Osteoblast (primary cell): ENCODE data around the gene SKIC8. TPM values are rescaled to one million over a fixed set of nuclear protein-coding genes. Genes with fewer than 3 reads are reported as not detected.
A peak's percentile ranks its signal among the peaks of the same experiment; 100 is the strongest.

Experiments used
- DNase-seq: peaks from one replicate; pipeline ENCODE4 v3.0.0; 2011; ENCODE audit warnings: low spot score, mixed read lengths; ENCODE audit not compliant: insufficient read length; ENCODE audit errors: missing footprints
- H2AFZ ChIP-seq: 2 replicates; pipeline ENCODE4 v1.6.0; 2011; ENCODE audit warnings: mild to moderate bottlenecking, low read length
- H3K27ac ChIP-seq: 2 replicates; pipeline ENCODE4 v1.5.1; 2011; ENCODE audit warnings: mild to moderate bottlenecking, low read depth, low read length, moderate library complexity
- H3K27me3 ChIP-seq: 2 replicates; pipeline ENCODE4 v1.6.0; 2012; ENCODE audit warnings: mild to moderate bottlenecking, control low read depth, inconsistent platforms, low read length, moderate library complexity; ENCODE audit not compliant: insufficient read depth
- H3K36me3 ChIP-seq: 2 replicates; pipeline ENCODE4 v1.5.1; 2011; ENCODE audit warnings: mild to moderate bottlenecking, low read length, control low read depth, moderate library complexity; ENCODE audit not compliant: insufficient read depth
- H3K4me1 ChIP-seq: 2 replicates; pipeline ENCODE4 v1.5.1; 2011; ENCODE audit warnings: mild to moderate bottlenecking, low read length, control low read depth, moderate library complexity; ENCODE audit not compliant: insufficient read depth
- H3K4me2 ChIP-seq: 2 replicates; pipeline ENCODE4 v1.6.0; 2011; ENCODE audit warnings: mild to moderate bottlenecking, low read length; ENCODE audit not compliant: insufficient read depth
- H3K4me3 ChIP-seq: fragments of 200-600 bp; sonication (generic); 3 replicates; pipeline ENCODE4 v1.5.1; 2012; ENCODE audit warnings: mild to moderate bottlenecking, low read length, inconsistent platforms; ENCODE audit not compliant: insufficient read depth
- H3K79me2 ChIP-seq: 2 replicates; pipeline ENCODE4 v1.6.0; 2012; ENCODE audit warnings: mild to moderate bottlenecking, low read length, control low read depth, inconsistent platforms; ENCODE audit not compliant: insufficient read depth
- H3K9me3 ChIP-seq: 2 replicates; pipeline ENCODE4 v1.5.1; 2011; ENCODE audit warnings: low read depth, low read length, control low read depth
- H4K20me1 ChIP-seq: 2 replicates; pipeline ENCODE4 v1.6.0; 2012; ENCODE audit warnings: mild to moderate bottlenecking, low read length, control low read depth; ENCODE audit not compliant: insufficient read depth
- CTCF ChIP-seq: IDR thresholded peaks from 2 replicates; pipeline ENCODE4 v1.5.1; 2011; ENCODE audit warnings: mild to moderate bottlenecking, low read depth, low read length, moderate library complexity; ENCODE audit errors: extremely low read depth
- total RNA-seq: library from RNA; depleted of rRNA; stranded (reverse); fragments of >200 nt; gene quantifications from 2 replicates; pipeline ENCODE4 v1.2.3, GENCODE V29; 2012

SKIC8 gene
- total RNA-seq, 1 donor = 62.6 TPM

GRCh38 chr15:78244101-78244500 is 55.3 kb downstream of the SKIC8 start:
- DNase-seq = no peak
- H3K4me1 ChIP-seq = no peaks in the 10 kb centered on the region
- H3K79me2 ChIP-seq = no peaks in the 10 kb centered on the region
- H3K9me3 ChIP-seq = no peaks in the 10 kb centered on the region
- H3K27ac ChIP-seq = no peak overlapping the region
- no peaks in the 10 kb centered on the region for H3K36me3 ChIP-seq
- no peaks in the 10 kb centered on the region for H4K20me1 ChIP-seq
- H3K4me2 ChIP-seq = no peak overlapping the region
- no peaks in the 10 kb centered on the region for H3K27me3 ChIP-seq
- TF ChIP-seq CTCF = no peak
- H3K4me3 ChIP-seq = no peak overlapping the region
- no peak overlapping the region for H2AFZ ChIP-seq

GRCh38 chr15:78243491-78243941 is 55.9 kb downstream of the SKIC8 start:
- H3K4me1 ChIP-seq = no peaks in the 10 kb centered on the region
- no peak overlapping the region for H3K27ac ChIP-seq
- H3K4me2 ChIP-seq = no peak overlapping the region
- peak; percentile 95 for DNase-seq
- no peaks in the 10 kb centered on the region for H3K27me3 ChIP-seq
- TF ChIP-seq CTCF = no peak
- no peaks in the 10 kb centered on the region for H3K9me3 ChIP-seq
- no peaks in the 10 kb centered on the region for H3K36me3 ChIP-seq
- H2AFZ ChIP-seq = no peak overlapping the region
- H3K4me3 ChIP-seq = no peak overlapping the region
- H3K79me2 ChIP-seq = no peaks in the 10 kb centered on the region
- no peaks in the 10 kb centered on the region for H4K20me1 ChIP-seq

GRCh38 chr15:78243058-78243457 is 56.4 kb downstream of the SKIC8 start:
- H3K4me3 ChIP-seq = no peak overlapping the region
- peaks cover under 1% of the 10 kb centered on the region for H3K27me3 ChIP-seq
- TF ChIP-seq CTCF = no peak
- no peaks in the 10 kb centered on the region for H3K36me3 ChIP-seq
- no peak for DNase-seq
- no peak overlapping the region for H3K27ac ChIP-seq
- H3K79me2 ChIP-seq = no peaks in the 10 kb centered on the region
- no peaks in the 10 kb centered on the region for H3K4me1 ChIP-seq
- no peak overlapping the region for H3K4me2 ChIP-seq
- no peaks in the 10 kb centered on the region for H3K9me3 ChIP-seq
- no peak overlapping the region for H2AFZ ChIP-seq
- no peaks in the 10 kb centered on the region for H4K20me1 ChIP-seq

GRCh38 chr15:78242128-78242527 is 57.3 kb downstream of the SKIC8 start:
- Histone ChIP-seq H3K4me1 (no peaks in the 10 kb centered on the region), H4K20me1 (no peaks in the 10 kb centered on the region), H2AFZ (no peak overlapping the region), H3K9me3 (no peaks in the 10 kb centered on the region), H3K27ac (no peak overlapping the region), H3K4me3 (no peak overlapping the region), H3K4me2 (no peak overlapping the region), H3K79me2 (no peaks in the 10 kb centered on the region), H3K36me3 (no peaks in the 10 kb centered on the region), H3K27me3 (peaks cover 9% of the 10 kb centered on the region)
- DNase-seq = no peak
- TF ChIP-seq CTCF = peak; percentile 58
